NCI-H82 treated with DMSO at 0.1 percent for 48 hours (cell line): Measurements from ENCODE around the gene CEBPB.
"Not testable (repeated sequence)": the region's sequence is repeated elsewhere in the genome, so short reads cannot be mapped to it uniquely, and the experiment has no call there.

ENCODE experiments used
- DNase-seq: peaks from one replicate; lab custom pipeline; 2025; ENCODE audit not compliant: unreplicated experiment; lab: John Stamatoyannopoulos, UW

The CEBPB gene

DNA sequence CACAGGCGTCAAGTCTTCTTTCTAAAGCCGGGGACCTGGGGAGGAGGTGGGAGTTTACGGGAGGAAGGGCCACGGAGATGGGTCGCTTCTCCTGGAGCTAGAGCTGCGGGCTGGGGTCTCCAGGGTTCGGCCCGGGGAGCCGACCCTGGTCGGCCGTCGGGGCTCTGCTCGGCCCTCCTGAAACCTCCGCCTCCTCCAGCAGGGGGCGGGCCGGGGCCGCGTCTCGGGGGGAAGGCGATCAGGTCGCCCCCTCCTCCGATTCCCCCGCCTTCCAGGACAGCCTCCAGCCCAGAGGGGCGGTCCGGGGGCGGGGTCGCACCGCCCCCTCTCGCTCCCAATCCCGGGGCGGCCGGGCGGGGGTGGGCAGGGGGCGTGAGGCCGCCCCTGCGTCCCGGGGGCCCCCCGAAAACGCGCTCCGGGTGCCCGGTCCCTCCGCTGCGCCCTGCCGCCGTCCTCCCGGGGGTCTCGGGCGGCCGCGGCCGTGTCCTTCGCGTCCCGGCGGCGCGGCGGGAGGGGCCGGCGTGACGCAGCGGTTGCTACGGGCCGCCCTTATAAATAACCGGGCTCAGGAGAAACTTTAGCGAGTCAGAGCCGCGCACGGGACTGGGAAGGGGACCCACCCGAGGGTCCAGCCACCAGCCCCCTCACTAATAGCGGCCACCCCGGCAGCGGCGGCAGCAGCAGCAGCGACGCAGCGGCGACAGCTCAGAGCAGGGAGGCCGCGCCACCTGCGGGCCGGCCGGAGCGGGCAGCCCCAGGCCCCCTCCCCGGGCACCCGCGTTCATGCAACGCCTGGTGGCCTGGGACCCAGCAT, at the start of gene CEBPB:
Gene CEBPB, plus strand, starts transcription at position 580 of the 814 bp plus-strand sequence. Its CDS starts 204 bp downstream, at position 784.
- DNase-seq = peak; percentile 53

DNA sequence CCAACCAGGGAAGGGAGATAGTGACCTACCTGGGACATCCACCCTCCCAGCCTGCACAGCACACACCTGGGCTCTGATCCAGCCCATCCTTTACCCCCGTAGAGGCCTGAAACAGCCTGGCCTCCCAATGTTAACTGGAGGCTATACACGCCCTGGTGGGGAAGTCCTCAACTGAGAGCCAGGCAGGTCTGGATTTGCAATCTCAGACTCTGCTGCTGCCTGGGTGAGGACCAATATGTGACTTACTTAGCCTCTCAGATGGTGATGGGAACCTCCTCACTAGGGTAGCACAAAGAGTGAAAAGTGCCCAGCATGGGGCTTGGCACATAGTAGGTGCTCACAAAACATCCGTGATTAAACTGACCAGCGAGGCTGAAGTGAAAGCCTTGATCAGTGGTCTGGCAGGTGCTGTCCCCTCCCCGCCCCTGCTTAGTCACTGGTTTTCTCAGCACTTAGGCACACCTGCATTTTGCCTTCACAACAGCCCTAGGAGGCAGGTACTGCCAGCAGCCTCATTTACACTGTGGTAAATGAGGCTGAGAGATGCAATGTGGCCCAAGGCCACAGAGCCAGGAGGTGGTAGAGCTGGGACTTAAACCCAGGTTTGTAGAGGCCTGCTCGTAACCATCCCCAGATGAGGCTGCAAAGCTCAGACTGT, 49.5 kb upstream of the CEBPB start:
- DNase-seq = no peak

DNA sequence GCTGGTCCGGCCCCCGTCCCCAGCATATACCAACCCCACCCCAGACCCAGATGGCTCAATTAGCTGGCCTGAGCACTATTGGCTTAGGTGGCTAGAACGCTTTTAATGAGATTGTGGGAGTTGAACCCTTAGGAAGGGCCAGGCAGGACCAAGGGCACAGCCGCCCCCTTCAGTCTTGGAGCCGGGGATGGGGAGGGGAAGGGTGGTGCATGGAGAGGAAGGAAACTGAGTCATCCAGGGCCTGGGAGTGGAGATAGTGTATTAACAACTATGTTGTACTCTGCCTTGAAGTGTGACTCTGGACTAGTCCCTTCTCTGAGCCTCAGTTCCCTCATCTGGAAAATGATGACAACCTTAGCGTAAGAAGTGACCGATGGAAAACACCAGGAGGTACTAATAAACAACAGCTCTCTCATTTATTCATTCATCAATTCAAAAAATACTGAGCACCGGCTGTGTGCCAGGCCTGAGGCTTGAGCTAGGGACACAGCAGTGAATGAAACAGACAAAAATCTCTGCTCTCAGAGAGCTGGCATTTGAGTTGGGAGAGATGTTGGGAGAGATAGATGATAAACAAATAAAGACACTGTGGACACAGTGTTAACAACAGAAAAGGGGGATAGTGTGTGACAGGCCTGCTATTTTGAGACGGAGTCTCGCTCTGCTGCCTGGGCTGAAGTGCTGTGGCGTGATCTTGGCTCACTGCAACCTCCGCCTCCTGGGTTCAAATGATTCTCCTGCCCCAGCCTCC, 48.6 kb upstream of the CEBPB start:
- peak; percentile 52 for DNase-seq

DNA sequence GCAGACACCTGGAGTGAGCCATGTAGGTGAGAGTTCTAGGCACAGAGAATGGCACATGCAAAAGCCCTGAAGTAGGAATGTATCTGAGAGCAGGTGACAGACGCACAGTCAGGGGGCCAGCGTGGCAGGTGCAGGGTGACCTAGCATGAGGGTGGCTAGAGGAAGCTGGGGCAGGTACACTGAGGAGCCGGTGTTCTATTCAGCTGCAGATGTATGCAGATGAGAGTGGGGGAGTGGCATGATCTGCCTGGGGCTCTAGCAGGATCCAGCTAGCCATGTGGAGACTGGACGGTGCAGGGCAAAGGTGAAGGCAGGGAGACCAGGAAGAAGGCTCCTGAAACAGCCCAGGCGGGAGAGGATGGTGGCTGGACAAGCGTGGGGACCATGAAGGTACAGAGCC, 47.8 kb upstream of the CEBPB start:
- DNase-seq = no peak

DNA sequence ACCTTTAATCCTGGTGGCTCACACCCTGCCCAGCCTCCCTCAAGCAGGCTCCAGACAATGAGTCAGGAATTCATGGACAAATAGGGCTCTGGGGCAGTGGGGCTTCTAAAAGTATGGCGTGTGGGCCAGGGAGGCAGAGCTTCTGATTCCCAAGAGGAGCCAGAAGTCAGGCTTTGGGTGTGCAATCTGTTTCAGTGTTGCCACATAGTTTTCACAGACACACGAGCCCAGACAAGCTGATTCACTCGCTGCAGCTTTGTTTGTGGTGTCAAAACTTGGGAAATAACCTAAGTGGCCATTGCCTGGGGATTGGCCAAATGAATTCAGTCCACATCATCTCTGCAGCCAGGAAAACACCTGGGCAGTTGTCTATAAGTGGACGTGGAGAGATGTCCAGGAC, 46.3 kb upstream of the CEBPB start:
- DNase-seq = no peak

DNA sequence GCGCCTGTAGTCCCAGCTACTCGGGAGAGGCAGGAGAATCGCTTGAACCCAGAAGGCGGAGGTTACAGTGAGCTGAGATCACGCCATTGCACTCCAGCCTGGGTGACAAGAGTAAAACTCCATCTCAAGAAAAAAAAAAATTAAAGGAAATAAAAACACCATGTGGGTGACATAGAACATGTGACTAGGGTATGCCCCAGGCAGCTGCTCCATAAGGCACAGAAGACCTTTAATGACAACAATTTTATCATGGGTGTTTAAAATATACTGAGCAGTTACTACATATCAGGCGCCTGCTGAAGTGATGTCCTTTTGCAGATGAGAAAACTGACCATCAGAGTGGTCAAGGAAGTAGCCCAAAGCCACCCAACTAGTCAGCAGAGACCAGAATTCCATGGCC, 45.1 kb upstream of the CEBPB start:
- DNase-seq = no peak

DNA sequence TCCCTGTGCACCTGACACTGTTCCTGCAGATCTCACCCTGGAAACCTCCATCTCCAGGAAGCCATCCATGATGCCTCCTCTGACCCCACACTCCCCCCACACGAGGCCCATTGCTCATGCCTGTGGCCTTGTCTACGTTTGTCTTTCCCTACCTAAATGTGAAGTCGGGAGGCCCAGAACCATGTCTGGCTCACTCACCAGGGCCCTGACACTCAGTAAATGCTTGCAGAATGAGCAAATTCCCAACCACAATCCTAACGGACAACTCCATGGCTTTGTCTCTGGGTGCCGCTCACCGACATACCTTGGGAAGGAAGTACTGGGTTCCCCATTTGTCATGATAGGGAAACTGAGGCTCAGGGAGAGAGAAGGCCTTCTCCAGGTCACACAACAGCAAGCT, 44.4 kb upstream of the CEBPB start:
- DNase-seq = no peak

DNA sequence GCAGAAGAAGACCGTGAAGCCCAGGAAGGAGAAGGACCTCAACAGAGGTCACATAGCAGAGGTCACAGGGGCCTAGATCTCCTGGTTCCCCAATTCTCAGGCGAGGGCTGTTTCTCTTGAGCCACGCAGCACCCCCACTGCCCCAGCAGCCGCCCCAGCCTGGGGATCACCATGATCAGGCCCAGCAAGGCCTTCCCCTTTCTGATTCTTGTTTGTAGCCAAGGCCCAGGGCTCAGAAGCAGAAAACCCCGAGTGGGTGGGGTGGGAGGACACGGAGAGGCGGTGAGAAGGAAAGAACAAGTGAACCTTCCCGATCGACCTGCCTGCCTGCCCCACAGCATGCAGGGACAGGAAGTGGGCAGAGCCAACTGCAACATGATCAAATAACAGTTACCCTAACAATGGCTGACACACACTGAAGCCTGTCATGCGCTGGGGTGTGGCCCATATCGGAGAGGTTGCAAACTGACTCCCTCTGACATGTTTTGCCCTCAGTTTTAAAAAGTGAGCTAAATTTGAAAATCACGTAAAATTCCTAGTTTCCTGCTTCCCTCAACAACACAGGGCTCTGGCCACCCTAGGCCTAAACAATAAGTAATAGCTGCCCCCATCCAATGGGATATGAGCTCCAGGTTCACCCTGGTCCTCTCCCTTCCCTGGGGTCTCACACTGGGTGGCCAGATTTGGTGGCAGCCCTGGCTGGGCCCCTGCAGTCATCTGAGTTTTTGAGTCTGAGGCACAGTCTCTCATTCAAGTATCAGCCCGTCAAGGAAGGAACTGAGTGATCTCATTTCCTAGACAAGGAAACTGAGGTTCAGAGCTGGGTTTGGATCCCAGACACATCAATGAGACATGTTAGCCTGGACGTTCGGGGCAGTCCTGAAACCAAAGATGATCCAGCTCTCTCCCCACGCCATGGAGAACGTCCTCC, 43.6 kb upstream of the CEBPB start:
- no peak for DNase-seq

DNA sequence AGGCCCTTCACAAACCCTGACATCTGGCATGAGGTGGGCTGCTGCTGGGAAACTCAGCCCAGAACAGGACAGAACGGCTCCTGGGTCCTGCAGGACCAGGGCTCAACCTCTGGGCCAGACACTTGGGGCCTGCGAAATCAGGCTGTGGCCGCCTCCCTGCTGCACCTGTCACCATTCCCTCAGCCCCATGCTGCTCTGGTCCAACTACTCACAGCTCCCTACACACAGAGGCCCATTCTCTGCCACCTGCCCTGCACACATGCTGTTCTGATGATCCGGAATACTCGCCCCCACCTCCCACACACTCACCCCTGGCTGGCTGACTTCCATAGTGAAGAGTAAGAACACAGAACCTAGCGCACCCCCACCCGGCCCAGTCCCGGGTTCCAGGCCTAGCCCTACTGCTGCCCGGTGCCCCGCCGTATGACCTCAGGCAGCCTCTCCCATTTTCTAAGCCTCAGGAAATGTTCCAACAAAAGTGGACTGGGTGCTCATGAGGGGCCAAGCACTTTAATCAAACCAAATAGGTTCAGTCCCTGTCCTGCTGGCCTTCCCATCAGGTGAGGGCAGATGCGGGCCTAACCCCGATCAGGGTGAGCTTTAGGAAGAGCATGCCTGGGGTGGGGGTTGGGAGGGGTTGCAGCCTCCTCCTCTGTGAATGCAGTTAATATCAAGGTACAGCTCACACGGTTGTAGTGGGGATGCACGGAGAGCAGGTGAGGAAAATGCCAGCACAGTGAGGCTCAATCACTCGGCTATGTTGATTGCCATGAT, 41.0 kb upstream of the CEBPB start:
- no peak for DNase-seq

DNA sequence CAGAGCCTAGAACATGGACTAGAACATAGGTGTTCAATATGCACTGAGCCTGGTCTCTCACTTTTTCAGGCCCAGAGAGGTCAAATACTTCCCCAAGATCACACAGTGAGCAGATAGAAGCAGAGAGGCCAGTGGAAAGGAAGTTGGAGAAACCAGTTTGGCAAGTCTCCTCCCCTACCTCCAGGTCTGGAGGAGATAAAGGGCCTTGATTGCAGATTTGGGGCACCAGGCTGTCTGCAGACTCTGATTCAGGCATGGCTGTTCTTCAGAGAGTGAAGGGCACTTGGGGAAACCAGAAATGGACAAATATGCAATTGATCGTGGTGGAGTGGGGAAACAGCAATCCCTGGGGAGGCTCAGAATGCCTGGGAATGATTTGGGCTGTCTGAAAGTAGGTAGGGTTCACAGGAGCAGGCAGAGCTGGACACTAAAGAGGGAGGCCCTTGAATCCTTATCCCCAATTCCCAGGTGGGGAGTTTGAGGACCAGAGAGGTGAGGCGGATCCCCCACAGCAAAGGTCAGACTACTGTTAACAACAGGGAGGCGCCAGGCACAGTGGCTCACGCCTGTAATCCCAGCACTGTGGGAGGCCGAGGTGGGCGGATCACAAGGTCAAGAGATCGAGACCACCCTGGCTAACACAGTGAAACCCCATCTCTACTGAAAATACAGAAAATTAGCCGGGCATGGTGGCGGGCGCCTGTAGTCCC, 39.4 kb upstream of the CEBPB start:
- DNase-seq = no peak

DNA sequence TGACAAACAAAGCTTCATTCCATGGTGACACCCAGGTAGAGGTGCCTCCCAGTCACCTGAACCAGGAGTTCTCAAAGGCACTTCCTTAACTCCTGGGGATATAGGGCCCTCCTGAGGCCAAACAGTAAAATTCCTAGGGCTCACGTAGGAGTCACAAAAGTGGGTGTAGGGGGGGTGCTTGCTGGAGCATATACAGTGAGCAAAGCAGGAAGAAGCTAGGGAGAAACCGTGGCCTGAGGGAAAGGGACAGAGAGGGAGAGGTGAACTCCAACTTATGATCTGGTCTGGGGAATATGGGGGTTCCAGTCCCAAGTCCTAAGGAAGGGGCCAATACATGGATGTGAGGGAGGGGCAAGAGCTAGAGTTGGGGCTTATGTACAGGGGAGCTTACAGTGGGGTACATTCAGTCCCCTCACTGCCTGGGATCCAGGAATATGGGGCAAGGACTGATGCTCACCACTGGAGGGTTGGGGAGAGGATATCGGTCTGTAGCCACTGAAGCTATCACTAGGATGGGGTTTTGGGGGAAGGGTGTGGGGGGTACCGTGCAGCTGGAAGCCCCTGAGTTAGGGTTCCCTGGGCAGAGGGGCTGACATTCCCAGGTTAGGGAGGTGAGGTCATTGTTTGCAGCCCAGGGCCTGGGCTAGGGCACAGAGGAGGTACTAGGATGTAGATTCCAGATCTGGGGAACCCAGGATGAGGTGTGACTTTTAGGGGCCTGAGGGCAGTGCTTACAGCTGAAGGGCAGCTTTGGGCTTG, 38.1 kb upstream of the CEBPB start:
- DNase-seq = no peak

DNA sequence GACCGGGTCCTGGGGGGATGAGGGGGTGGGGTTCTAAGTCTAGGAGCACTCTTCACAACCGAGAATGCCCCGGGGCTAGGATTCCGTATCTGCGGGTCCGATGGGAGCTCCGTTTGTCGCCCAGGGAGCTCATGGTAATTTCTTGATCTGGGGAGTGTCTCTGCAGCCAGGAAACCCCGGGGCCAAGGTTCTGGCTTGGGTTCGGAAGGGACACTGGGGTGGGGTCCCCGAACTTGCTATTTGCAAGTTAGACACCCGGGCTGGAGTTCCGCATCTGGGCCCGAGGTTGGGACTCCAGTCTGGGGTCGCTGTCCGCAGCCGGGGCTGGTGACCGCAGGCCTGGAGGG, 37.5 kb upstream of the CEBPB start:
- DNase-seq = no peak

DNA sequence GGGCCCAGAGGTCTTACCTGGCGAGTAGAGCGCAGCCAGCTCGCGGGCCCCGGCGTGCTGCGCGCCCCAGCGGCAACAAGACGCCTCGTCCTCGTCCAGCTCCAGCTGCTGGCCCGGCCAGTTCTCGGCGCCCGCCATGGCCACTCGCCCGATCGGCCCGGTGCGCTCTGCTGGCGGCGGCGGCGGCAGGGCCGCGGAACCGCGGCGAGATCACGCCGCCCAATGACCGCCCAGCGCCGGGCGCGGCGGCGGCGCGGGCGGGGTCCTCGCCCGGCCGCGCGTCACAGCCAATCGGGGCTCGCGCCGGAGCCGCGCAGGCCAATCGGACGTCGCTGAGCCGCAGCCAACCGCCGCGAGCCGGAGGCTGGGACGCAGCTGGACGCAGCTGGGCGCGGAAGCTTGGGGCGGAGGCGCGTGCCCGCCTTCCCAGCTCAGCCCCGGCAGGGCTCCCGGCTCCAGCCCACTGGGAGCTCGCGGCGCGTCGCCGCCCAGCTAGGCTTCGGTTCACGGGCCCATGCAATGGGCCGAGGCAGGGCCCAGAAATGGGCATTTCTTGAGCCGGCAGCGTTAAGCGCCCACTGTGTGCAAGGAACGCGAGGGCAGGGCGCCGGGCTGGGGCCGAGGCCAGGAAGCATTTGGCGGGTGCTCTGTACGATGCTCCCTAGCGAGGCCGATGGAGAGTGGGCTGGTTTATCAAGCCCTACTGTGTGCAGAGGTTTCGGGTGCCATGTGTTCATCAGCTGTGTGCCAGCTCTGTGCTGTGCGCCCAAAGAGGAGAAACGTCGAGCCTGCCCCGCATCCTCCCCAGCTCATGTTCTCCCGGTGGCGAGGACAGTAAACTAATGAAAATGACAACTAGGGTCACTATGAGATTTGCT, 36.9 kb upstream of the CEBPB start, which contains the start of gene PEDS1:
Gene PEDS1, minus strand, starts transcription at position 224 of the 878 bp plus-strand sequence. Its CDS starts 86 bp downstream, at position 138.
- peak; percentile 69 for DNase-seq

DNA sequence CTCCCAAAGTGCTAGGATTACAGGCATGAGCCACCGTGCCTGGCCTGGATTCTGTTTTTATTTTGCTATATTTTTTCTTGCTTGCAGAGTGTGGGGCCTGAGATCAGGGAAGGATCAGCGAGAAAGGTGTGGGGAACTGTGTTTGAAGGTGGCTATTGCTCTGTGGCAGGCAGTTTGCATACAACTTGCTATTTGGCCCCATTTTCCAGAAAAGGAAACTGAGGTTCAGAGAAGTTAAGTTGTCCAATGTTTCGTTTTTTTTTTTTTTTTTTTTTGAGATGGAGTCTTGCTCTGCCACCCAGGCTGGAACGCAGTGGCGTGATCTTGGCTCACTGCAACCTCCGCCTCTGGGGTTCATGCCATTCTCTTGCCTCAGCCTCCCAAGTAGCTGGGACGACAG, 29.1 kb upstream of the CEBPB start:
- DNase-seq = not testable (repeated sequence)

DNA sequence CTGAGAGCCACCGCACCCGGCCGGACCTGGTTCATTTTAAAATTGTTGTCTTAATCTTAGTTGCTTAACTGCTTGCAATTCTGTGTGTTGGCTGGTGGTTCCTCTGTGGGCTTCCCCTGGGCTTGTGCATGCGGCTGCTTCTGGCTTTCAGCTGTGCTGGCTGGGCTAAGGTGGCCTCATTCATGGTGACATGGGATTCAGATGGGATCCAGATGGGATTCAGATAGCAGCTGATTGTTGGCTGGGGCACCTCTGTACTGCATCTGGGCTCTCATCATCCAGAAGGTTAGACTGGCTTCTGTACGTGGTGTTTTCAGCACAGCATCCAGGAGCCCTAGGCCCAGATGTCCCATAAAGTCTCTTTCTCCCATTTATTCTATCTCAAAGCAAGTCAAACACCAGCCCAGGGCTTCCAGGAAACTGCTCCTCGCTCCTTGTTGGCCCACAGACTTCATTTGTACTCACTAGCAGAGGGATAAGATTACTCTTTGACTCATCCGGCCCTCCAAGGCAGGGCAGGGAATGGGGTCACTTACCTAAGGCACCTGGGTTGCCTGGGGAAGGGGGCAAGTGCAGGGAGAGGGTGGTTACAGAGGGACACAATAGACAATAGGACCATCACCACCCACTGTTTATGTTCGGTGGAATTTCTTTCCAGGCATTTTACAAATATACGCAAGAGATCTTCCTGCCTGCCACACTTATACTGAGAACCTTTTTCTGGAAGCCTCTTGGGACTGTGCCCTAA, 26.9 kb upstream of the CEBPB start:
- no peak for DNase-seq

DNA sequence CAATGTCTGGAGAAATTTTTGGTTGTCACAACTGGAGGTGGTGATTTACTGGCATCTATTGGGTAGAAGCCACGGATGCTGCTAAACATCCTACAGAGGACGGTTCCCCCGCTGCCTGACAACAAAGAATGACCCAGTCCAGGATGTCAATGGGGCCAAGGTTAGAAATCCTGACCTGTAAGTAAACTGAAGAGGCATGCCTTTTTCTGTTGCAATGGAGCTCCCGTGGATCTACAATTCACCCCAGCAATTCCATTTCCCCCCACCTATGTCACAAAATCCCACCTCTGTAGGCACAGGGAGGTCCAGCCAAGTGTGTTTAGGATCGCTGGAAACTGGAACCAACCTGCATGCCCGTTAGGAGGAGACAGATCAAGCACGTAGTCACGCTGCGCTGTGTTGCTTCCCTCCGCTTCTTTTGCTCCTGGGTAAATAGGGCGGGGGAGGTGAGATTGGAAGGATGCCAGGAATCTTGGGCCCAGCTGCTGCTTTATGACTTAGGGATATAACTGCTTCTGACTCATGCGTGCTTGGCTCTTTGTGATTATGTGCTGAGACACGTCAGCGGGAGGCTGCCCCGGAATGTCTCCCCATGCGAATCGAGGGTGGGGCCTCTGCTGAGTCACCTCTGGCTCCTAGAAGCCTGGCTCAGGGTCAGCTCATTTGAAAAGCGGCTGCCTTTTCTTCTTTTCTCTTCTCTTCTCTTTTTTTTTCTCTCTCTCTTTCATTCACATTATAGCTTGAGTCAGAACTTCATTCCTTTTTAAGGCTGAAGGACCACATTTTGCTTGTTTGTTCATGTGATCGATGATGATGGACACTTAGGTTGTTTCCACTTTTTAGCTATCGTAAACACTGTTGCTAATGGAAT, 24.7 kb upstream of the CEBPB start:
- DNase-seq = peak; percentile 99
